ENCODE measurements around the gene KLHL42.

DNA sequence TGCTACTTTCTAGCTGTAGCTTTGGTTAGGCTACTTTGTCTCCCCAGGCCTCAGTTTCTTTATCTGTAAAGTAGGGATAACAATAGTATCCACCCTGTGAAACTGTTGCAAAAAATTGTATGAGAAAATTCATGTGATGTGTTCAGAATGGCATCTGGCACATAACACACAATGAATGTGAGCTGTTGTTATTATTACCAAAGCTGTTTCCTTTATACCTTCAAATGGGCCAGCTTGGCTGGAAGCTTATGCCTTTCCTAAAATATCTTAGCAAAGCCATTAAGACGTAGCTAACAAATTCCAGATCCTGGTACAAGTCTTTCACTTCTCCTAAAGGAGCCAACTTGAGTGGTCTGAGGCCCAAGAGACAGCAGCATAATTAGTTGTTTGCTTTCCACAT, 25.2 kb downstream of the KLHL42 start:
- TF ChIP-seq HDAC2 (IDR thresholded peaks at IDR 0.05; ENCODE audit: borderline replicate concordance in 1 of 2, low read depth in 2 of 2, low read length in 2 of 2), result no peak
- TF ChIP-seq, protein P1, sequence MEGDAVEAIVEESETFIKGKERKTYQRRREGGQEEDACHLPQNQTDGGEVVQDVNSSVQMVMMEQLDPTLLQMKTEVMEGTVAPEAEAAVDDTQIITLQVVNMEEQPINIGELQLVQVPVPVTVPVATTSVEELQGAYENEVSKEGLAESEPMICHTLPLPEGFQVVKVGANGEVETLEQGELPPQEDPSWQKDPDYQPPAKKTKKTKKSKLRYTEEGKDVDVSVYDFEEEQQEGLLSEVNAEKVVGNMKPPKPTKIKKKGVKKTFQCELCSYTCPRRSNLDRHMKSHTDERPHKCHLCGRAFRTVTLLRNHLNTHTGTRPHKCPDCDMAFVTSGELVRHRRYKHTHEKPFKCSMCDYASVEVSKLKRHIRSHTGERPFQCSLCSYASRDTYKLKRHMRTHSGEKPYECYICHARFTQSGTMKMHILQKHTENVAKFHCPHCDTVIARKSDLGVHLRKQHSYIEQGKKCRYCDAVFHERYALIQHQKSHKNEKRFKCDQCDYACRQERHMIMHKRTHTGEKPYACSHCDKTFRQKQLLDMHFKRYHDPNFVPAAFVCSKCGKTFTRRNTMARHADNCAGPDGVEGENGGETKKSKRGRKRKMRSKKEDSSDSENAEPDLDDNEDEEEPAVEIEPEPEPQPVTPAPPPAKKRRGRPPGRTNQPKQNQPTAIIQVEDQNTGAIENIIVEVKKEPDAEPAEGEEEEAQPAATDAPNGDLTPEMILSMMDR (IDR thresholded peaks at IDR 0.05; ENCODE audit: control extremely low read depth in 1 of 3, insufficient read depth in 1 of 3, low read depth in 1 of 3, low read length in 3 of 3), result no peak
- TF ChIP-seq GABPA (IDR thresholded peaks at IDR 0.05; ENCODE audit: borderline replicate concordance, insufficient read depth, low read length), result no peak
- TF ChIP-seq MAFK (IDR thresholded peaks at IDR 0.05; ENCODE audit: low read depth, low read length), result no peak
- no peak for TF ChIP-seq POLR2A (IDR thresholded peaks at IDR 0.05; ENCODE audit: control extremely low read depth in 1 of 2, low read depth in 2 of 2, low read length in 2 of 2)

Data from H1 (cell line).